ENCODE measurements around the gene CACNA1H.

CACNA1H gene

DNA sequence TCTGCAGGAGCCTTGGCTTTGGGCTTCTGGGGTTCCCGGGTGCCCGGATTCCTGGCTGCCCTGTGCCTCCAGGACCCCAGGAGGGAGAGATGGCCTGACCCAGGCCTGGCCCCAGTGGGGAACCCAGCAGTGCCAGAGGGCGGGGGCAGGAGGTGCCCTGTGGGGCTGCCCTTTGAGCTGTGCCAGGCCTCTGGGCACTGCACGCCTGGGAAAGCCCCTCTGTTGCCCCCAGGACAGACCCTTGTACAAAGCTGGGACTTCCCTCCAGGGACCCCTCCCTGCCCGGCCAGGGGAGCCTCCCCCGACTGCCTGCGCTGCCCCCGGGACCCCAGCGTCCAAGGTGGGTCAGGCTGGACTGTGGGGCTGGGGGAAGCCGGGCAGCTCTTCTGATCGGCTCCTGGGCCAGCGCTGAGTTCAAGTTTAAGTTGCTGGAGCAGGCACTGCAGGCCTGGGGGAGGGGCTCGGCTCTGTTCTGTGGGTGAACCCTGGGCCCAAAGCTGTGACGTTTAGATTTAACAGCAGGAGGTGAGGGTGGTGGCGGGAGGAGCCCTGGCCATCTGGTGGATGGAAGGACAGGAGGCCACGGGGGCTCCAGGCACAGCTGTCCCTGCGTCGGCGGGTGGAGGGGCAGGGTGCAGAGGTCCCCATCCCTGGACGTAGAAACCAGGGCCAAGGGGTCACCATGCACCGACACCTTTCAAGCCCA lies 29.2 kb upstream of the CACNA1H start:
- H3K36me3 ChIP-seq, result no peaks in the 10 kb centered on the region
- H3K9me3 ChIP-seq, result no peaks in the 10 kb centered on the region
- H3K4me3 ChIP-seq (ENCODE audit: low read depth in 1 of 2, low read length in 1 of 2), result no peak overlapping the region
- no peaks in the 10 kb centered on the region for H3K4me1 ChIP-seq (ENCODE audit: control insufficient read depth in 1 of 2, insufficient read depth in 1 of 2, low read depth in 1 of 2, low read length in 1 of 2)
- H3K27me3 ChIP-seq, result peaks cover 18% of the 10 kb centered on the region
- TF ChIP-seq, protein P1, sequence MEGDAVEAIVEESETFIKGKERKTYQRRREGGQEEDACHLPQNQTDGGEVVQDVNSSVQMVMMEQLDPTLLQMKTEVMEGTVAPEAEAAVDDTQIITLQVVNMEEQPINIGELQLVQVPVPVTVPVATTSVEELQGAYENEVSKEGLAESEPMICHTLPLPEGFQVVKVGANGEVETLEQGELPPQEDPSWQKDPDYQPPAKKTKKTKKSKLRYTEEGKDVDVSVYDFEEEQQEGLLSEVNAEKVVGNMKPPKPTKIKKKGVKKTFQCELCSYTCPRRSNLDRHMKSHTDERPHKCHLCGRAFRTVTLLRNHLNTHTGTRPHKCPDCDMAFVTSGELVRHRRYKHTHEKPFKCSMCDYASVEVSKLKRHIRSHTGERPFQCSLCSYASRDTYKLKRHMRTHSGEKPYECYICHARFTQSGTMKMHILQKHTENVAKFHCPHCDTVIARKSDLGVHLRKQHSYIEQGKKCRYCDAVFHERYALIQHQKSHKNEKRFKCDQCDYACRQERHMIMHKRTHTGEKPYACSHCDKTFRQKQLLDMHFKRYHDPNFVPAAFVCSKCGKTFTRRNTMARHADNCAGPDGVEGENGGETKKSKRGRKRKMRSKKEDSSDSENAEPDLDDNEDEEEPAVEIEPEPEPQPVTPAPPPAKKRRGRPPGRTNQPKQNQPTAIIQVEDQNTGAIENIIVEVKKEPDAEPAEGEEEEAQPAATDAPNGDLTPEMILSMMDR (IDR thresholded peaks at IDR 0.05), result no peak
- no peak overlapping the region for H3K27ac ChIP-seq

GRCh38 chr16:1124291-1124690 lies 28.6 kb upstream of the CACNA1H start:
- Histone ChIP-seq H3K4me1 (ENCODE audit: control insufficient read depth in 1 of 2, insufficient read depth in 1 of 2, low read depth in 1 of 2, low read length in 1 of 2) (no peaks in the 10 kb centered on the region), H3K9me3 (no peaks in the 10 kb centered on the region), H3K4me3 (ENCODE audit: low read depth in 1 of 2, low read length in 1 of 2) (no peak overlapping the region), H3K36me3 (no peaks in the 10 kb centered on the region), H3K27me3 (peaks cover 18% of the 10 kb centered on the region), H3K27ac (no peak overlapping the region)
- TF ChIP-seq, protein P1 (IDR thresholded peaks at IDR 0.05), result no peak

- peaks cover 15% of the 10 kb centered on the region for H3K27me3 ChIP-seq
- H3K36me3 ChIP-seq, result no peaks in the 10 kb centered on the region
- H3K9me3 ChIP-seq, result no peaks in the 10 kb centered on the region
- TF ChIP-seq, protein P1 (IDR thresholded peaks at IDR 0.05), result no peak
- H3K4me3 ChIP-seq (ENCODE audit: low read depth in 1 of 2, low read length in 1 of 2), result no peak overlapping the region
- H3K4me1 ChIP-seq (ENCODE audit: control insufficient read depth in 1 of 2, insufficient read depth in 1 of 2, low read depth in 1 of 2, low read length in 1 of 2), result no peaks in the 10 kb centered on the region
- no peak overlapping the region for H3K27ac ChIP-seq
These were observed 28.1 kb upstream of the CACNA1H start for GRCh38 chr16:1124795-1125194.

DNA sequence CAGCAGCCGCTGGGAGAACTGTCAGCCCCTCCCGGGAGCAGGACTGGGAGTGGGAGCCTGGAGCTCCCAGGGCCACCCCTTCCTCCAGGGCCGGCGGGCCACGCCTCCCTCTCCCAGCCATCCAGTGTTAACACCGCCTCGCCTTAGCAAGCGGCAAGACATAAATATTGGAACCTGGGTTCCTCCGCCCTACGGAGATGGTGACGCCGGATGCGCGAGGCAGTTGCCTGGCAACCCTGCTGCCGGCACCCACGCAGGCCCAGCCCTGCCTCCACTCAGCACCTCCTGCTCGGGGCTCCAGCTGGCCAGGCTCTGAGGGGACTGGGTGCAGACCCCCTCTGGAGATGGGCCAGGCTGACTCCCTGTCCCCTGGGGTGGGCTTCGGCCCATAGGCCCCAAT lies 27.4 kb upstream of the CACNA1H start:
- Histone ChIP-seq H3K9me3 (no peaks in the 10 kb centered on the region), H3K27me3 (peaks cover 10% of the 10 kb centered on the region), H3K36me3 (no peaks in the 10 kb centered on the region), H3K4me1 (ENCODE audit: control insufficient read depth in 1 of 2, insufficient read depth in 1 of 2, low read depth in 1 of 2, low read length in 1 of 2) (no peaks in the 10 kb centered on the region), H3K27ac (no peak overlapping the region), H3K4me3 (ENCODE audit: low read depth in 1 of 2, low read length in 1 of 2) (no peak overlapping the region)
- TF ChIP-seq, protein P1 (IDR thresholded peaks at IDR 0.05), result no peak

DNA sequence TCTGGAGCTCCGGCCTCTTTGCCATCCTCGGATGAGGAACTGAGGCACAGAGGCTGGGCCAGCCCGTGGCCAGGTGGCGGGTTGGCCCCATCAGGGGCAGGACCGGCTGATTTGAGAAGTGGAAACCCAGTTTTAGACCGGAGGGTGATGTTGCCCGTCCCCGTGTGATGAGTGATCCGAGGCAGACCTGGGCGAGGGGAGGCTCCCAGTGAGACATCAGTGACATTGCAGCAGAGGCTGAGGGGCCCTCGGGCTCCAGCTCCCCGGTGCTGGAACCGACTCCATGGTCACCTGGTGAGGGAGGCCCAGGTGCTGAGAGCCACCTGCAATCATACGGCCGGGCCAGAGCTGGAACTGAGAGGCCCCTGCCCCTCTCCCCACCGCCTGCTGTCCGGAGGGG lies 26.9 kb upstream of the CACNA1H start:
- Histone ChIP-seq H3K4me3 (ENCODE audit: low read depth in 1 of 2, low read length in 1 of 2) (no peak overlapping the region), H3K9me3 (no peaks in the 10 kb centered on the region), H3K27ac (no peak overlapping the region), H3K27me3 (peaks cover 10% of the 10 kb centered on the region), H3K36me3 (no peaks in the 10 kb centered on the region), H3K4me1 (ENCODE audit: control insufficient read depth in 1 of 2, insufficient read depth in 1 of 2, low read depth in 1 of 2, low read length in 1 of 2) (no peaks in the 10 kb centered on the region)
- TF ChIP-seq, protein P1 (IDR thresholded peaks at IDR 0.05), result no peak

Data from neutrophil (primary cell).